HG03354 (cell line): Measurements from ENCODE around the gene NUB1.

Source experiments
- ATAC-seq: cut with Tn5 transposase; IDR thresholded peaks from one replicate; pipeline ENCODE4 v1.9.1; 2021; ENCODE audit warnings: mild to moderate bottlenecking; ENCODE audit not compliant: unreplicated experiment, poor library complexity, severe bottlenecking

The NUB1 gene

DNA sequence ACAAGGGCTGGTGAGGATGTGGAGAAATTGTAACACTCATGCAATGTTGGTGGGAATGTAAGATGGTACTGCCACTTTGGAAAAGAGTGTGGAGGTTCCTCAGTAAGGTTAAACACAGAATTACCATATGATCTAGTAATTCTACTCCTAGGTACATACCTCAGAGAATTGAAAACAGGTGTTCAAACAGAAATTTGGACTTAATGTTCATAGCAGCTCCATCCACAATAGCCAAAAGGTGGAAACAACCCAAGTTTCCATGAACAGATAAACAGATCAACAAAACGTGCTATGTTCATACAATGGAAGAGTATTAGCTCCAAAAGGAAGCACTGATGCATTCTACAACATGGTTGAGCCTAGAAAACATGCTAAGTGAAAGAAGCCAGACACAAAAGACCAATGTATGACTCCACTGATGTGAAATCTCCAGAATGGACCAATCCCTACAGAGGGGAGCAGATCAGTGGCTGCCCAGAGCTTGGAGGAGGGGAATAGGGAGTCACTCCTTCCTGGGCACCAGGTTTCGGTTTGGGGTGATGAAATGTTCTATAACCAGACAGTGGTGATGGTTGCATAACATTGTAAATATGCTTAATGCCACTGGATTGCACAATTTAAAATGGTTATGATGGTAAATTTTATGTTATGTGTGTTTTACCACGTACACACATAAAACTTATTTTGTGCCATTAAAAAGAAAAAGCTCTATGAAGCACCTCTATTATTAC lies 73.9 kb downstream of the NUB1 start:
- no peak for ATAC-seq

DNA sequence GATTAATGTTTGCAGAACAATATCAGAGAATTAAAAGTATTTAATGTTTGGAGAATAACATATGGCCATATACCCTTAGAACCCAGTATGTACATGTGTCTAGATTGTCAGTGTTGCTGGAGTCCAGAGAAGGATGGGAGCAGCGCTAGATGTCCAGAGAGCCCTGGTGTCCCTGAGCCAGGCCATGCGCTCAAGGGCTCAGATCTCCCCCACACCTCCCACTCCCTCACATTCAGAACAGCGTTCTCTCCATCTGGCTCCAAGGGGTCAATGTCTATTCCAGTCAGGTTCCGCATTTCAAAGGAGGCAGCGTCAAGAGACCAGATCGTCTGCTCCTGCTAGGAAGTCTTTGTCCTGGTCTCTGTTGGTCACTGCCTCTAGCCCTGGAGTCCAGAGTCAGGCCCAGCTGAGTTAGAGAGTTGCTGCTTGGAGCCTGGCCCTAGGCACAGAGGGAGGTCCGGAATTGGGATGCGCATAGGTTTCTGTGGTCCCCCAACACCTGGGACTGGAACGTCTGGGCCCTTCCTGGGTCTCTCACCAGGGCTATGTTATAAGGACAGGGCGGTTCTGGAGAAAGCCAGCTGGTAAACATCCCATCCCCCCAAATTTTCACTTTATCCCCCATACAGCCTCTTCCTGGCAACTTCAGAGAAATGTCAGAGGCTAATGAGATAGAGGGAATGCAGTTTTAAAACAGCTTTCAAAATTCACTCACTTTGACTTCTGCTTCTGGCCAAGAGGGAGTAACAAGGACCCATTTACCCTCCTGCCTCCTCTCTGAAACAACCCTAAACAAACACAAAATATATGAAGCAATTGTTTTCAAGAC lies 74.7 kb downstream of the NUB1 start:
- ATAC-seq: no peak

DNA sequence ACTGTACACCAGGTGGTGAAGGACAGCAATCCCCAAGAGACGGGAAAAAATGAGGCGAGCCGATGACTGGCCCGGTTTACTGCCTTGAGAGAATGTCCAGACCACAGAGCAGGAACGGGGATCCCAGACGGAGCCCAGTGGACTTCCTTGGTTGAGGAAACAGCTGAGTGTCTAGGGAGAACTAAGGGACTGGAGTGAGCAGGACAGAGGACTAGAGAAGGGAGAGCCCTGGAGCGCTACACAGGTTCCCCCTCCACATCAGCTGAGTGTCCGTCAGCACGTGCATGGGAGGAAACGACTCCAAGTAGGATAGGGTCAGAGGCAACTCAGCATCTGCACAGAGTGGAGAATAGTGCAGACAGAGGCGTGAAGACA lies 75.3 kb downstream of the NUB1 start:
- ATAC-seq: no peak

DNA sequence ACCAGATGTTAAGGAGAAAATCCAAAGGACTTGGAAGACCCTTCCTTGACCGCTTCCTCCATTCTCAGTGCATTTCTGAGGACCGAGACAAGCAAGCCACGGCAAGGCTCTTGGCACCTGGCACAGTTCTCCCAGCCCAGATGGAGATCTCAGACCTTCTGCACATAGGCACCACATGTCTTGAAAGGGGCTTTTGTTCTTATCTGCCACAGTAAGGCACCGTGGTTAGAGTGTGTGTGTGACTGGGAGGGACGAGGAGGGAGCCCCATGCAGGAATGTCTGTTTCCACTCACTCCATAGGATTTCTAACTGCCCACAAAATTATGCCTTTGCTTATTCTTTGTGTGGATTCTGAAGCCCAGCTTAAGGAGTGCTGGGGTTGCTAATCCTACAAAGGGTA lies 78.5 kb downstream of the NUB1 start:
- ATAC-seq: no peak

DNA sequence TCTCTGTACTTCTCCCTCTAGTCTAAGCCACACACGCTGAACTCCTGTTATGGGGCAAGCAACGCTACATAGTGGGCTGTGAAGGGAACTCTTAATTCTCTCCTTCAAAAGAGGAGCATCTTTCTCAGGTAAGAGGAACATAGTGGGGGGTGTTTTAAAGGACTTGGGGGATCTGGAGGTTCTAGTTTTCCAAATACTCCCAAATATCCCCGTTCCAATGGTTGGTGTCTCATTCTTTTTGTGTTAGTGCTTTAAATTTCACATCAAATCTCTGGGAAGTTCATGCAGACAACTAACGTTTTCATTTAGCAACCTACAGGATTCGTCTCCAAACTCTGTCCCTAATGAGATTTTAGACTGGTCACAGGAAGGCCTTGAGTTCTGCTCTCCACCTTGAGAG lies 80.6 kb downstream of the NUB1 start:
- no peak for ATAC-seq

DNA sequence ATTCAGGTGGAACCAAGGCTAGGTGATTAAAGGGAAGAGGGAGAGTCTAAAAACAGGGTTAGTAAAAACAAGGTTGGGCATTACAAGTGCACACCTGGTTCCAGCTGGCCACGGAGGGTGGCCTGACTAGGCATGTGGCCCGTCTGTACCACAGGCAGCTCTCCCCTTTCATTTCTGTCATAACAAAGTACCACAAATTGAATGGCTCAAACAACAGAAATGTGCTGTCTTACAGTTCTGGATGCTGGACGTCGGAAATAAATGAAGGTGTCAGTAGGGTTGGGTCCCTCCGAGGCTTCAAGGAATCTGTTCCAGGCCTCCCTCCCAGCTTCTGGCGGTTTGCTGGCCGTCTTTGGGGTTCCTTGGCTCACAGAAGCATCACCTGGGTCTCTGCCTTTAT lies 81.6 kb downstream of the NUB1 start:
- no peak for ATAC-seq

DNA sequence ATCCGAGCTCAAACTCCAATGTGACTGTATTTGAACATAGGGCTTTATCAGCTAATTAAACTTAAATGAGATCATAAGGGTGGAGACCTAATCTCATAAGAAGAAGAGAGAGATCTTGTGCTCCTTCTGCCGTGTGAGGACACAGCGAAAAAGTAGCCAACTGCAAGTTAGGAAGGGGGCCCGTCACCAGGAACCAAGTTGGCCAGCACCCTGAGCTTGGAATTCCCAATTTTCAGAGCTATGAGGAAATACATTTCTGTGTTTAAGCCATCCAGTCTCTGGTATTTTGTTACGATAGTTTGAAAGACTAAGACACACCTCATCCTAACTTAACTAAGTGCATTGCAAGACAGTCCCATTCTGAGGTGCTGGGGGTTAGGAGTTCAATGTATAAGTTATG lies 82.3 kb downstream of the NUB1 start:
- ATAC-seq: no peak

DNA sequence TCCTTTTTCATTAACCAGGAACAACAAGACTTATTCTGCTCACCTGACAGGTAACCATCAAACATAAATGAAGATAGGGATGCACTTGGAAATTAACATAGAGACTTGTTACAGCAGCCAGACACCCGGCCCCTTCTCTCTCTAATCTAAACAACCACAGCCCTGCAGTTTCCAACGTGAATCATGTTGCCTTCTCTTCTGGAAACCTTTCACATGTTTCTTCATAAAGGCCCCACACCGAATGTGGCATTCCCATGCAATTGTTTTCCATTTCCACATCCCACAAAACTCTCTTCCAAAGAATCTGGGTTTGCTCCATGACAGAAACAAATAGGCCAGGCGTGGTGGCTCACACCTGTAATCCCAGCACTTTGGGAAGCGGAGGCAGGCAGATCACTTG lies 83.2 kb downstream of the NUB1 start:
- no peak for ATAC-seq

DNA sequence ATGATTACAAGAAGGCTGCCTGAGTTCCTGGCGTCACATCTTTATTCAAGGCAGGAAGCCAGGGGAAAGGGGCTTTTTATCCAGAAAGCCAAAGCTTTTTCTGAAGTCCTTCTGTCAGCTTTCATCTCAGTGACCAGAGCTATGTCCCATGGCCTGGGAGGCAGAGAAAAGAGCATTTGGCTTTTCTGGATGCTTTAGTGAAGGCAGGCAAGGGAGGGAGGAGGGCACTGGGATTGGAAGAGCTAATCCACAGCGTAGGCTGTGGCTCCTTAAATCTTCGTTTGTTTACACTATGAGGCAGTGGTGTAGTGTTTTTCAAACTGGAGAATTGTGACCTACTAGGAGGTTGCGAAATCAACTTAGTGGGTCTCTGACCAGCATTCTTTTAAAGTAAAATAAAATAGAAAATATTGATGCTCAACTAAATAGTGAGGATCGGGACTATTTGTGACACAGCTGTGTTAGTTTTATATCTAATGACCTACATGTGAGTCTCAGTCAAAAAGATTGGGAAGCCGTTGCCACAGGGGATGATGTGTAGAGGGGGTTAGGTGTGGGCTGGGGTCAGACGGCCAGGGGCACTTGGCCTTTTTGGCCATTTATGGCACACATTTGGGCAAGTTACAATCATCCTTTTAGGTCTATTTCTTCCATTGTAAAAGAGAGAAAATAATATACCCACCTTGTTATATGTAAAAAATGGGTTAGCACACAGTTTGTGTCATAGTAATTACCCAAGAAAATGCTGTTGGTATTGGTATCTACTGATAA lies 84.2 kb downstream of the NUB1 start:
- no peak for ATAC-seq

DNA sequence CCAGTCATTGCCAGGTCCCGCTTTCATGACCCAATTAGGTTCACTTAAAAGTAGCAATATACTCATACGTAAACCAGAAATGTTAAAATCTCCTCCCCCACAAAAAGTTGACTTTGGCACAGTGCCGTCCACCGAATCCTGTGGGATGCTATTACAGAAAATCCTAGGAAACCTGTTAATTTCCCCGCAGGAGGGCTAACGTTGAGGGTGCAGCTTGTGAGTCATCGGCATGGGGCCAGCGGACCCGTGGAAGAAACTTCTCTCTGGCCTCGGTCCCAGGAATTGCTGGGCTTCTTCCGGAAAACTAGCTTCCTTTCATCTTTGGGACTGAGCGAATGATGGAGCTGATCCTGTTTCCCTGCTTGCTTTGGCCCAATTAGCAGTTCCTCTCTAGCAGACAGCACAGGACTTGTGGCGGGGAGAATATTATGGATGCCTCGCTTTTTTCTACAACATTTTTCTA lies 84.9 kb downstream of the NUB1 start:
- ATAC-seq: no peak

DNA sequence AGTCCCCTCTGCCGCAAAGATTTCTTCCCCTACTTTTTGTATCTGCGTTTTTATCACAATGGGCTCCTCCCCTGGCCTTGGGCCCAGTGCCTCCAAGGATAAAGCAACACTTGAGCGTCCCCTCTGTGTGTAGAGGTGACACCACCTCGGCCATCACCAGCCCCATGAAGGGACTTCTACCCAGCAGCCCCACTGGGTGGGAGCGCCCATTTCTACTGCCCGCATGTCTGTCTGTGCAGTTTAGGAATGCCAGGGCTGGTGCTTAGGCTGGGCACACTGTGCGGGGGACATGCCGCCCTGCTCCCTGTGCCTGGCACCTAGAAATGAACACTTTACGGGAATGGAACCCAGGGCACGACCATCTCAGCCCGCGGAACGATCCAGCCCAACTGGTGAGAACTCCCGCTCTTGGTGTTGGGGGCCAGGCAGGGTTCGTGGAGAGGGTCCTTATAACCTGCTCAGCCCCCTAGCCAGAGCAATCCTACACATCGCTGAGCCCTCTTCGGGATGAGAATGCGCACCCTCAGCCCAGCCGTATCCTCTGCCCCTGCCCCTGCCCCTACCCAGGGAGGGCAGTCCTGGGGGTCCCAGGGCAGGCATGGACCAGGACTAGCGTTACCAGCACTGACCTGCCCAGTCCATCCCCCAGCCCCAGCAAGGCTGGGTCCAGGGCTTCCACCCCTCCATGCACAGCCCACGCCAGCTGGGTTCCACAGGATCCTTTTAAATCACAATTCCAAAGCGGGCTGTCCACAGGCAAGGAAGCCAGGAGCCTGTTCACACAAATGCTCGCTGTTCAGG lies 85.5 kb downstream of the NUB1 start:
- no peak for ATAC-seq

DNA sequence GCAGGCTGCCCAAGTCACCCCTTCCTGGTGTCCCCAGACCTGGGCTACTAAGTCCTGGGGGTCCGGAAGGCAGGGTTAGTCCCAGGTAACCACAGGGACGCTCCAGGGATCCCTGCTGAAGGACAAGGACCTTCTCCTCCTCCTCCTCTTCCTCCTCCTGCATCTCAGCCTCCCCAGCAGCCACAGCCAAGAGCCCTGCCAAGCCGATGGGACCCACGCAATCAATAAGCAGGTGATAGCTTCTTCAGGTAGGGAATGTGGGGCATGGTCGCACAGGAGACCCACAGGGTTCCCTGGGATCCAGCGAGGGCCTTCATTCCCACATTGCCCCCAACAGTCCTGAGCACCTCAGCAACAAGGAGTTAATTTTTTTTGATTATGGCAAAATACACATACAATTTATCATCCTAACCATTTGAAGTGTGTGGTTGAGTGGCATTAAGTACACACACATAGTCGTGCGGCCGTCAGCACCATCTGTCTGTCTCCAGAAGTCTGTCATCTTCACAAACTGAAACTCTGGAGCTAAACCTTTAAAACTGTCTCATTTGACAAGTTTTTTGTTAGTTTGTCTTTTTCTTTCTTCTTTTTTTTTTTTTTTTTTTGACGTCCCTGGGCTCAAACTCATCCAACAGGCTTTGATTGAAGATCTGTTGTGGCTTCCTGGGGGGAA lies 86.2 kb downstream of the NUB1 start:
- ATAC-seq: no peak
